SK-N-SH (cell line): ENCODE measurements around the gene OPCML.

ENCODE experiments used
- CHD2 ChIP-seq: fragments of 150-350 bp; IDR thresholded peaks from 2 replicates; pipeline ENCODE4 v1.6.1; 2018; ENCODE audit warnings: low read length; ENCODE audit not compliant: partially characterized antibody
- CTCF ChIP-seq: fragments of 200-600 bp; sonication (generic); IDR thresholded peaks from 2 replicates; pipeline ENCODE4 v1.6.1; 2017; ENCODE audit warnings: antibody characterized with exemption, mild to moderate bottlenecking, moderate library complexity
- EP300 ChIP-seq, 2 experiments: IDR thresholded peaks; 2 replicates each; pipeline versions ENCODE4 v1.4.0 to v1.6.1; 2012; ENCODE audit warnings: borderline replicate concordance in 1 of 2, low read depth in 1 of 2, low read length in 1 of 2
- FOXM1 ChIP-seq: IDR thresholded peaks from 2 replicates; pipeline ENCODE4 v1.4.0; 2012; ENCODE audit warnings: low read depth, mild to moderate bottlenecking
- MXI1 ChIP-seq: IDR thresholded peaks from 2 replicates; pipeline ENCODE4 v1.6.1; 2012; ENCODE audit warnings: mild to moderate bottlenecking, low read depth, low read length, improper control_type of control experiment
- RXRA ChIP-seq: IDR thresholded peaks from 2 replicates; pipeline ENCODE4 v1.4.0; 2012; ENCODE audit warnings: low read depth, mild to moderate bottlenecking, borderline replicate concordance
- SIN3A ChIP-seq: IDR thresholded peaks from 2 replicates; pipeline ENCODE4 v1.6.1; 2012; ENCODE audit warnings: low read depth, mild to moderate bottlenecking, low read length, moderate library complexity, borderline replicate concordance

GRCh38 chr11:133337193-133337592 is 195.1 kb downstream of the OPCML start:
- TF ChIP-seq FOXM1: no peak
- TF ChIP-seq CHD2: no peak
- no peak for TF ChIP-seq CTCF
- no peak for TF ChIP-seq EP300 (IDR thresholded peaks at IDR 0.05; ENCODE audit: borderline replicate concordance in 1 of 2, low read depth in 1 of 2, low read length in 1 of 2)
- TF ChIP-seq RXRA: no peak
- TF ChIP-seq SIN3A: no peak
- TF ChIP-seq MXI1: no peak
